Spleen (tissue), 11 donors: ENCODE measurements around the gene PAK1. TPM values are rescaled to one million over a fixed set of nuclear protein-coding genes. Genes with fewer than 3 reads are reported as not detected.
"Not testable (repeated sequence)": the region's sequence is repeated elsewhere in the genome, so short reads cannot be mapped to it uniquely, and the experiment has no call there.

ENCODE experiments used
- DNase-seq: peaks from one replicate; pipeline ENCODE4 v3.0.0-alpha.2; 2020
- H3K27ac ChIP-seq, 8 donors: fragments of 200-600 bp; sonication (generic) in 7 of 8; 1 replicate in 4 of 8; 2 replicates in 4 of 8; pipeline versions ENCODE4 v1.5.0 to v1.8.0; 2016 to 2021; ENCODE audit warnings: inconsistent platforms in 4 of 8, mild to moderate bottlenecking in 4 of 8, moderate library complexity in 1 of 8
- H3K27me3 ChIP-seq, 7 donors: fragments of 200-600 bp; sonication (generic) in 6 of 7; replicated peaks in 1 of 7; 1 replicate in 4 of 7; 2 replicates in 3 of 7; pipeline versions ENCODE4 v1.5.0 to v1.8.0; 2016 to 2021; ENCODE audit warnings: inconsistent platforms in 3 of 7, mild to moderate bottlenecking in 1 of 7
- H3K36me3 ChIP-seq, 6 donors: fragments of 200-600 bp; sonication (generic) in 5 of 6; 1 replicate in 4 of 6; 2 replicates in 2 of 6; pipeline versions ENCODE4 v1.5.0 to v1.8.0; 2016 to 2021; ENCODE audit warnings: inconsistent platforms in 2 of 6
- H3K4me1 ChIP-seq, 6 donors: fragments of 200-600 bp; sonication (generic) in 5 of 6; 1 replicate in 3 of 6; 2 replicates in 3 of 6; pipeline versions ENCODE4 v1.5.0 to v1.8.0; 2016 to 2021; ENCODE audit warnings: inconsistent platforms in 3 of 6
- H3K4me3 ChIP-seq, 8 donors: fragments of 200-600 bp; sonication (generic) in 7 of 8; 1 replicate in 4 of 8; 2 replicates in 4 of 8; pipeline versions ENCODE4 v1.5.0 to v1.8.0; 2016 to 2021; ENCODE audit warnings: inconsistent platforms in 4 of 8, mild to moderate bottlenecking in 4 of 8, moderate library complexity in 2 of 8
- H3K9me3 ChIP-seq, 8 donors: fragments of 200-600 bp; sonication (generic) in 7 of 8; 1 replicate in 4 of 8; 2 replicates in 4 of 8; pipeline versions ENCODE4 v1.5.0 to v1.8.0; 2016 to 2021; ENCODE audit warnings: inconsistent platforms in 4 of 8
- CTCF ChIP-seq, 11 experiments: fragments of 200-600 bp in 7 of 11; fragments of 450-650 bp in 4 of 11; sonication (generic) in 4 of 11; IDR thresholded peaks in 8 of 11; conservative IDR thresholded peaks in 3 of 11; 1 replicate in 7 of 11; 2 replicates in 4 of 11; pipeline versions ENCODE4 v1.4.0 to v1.8.0; 2016 to 2021; ENCODE audit warnings: antibody characterized with exemption in 11 of 11, inconsistent platforms in 4 of 11, mild to moderate bottlenecking in 1 of 11
- POLR2A ChIP-seq, 3 donors: fragments of 450-650 bp; IDR thresholded peaks; one replicate each; pipeline ENCODE4 v1.5.1; 2017; ENCODE audit warnings: antibody characterized with exemption in 3 of 3, mild to moderate bottlenecking in 1 of 3
- POLR2AphosphoS5 ChIP-seq, 3 donors: sonication (generic); formaldehyde crosslinking; IDR thresholded peaks; one replicate each; pipeline ENCODE4 v1.5.1; 2017; ENCODE audit warnings: antibody characterized with exemption in 3 of 3
- WGBS, 5 donors: extraction: QIAGEN DNeasy Blood & Tissue Kit in 3 of 5; methylation state at CpG; one replicate each; pipeline versions ENCODE4 v1.1.5 to v1.1.7; 2013 to 2018; 5-methylcytosine and 5-hydroxymethylcytosine counted together
- intact Hi-C: fragments of 100-400 bp; cut with DNase I; formaldehyde crosslinking; loops from one replicate; pipeline ENCODE4 v1.15.0; 2023; ENCODE audit warnings: low total_unique reads
- polyA plus RNA-seq, 3 donors: library from polyadenylated mRNA; stranded (reverse); fragments of 200-250 nt; gene quantifications; one replicate each; pipeline ENCODE4 v1.2.1, GENCODE V29; 2013
- total RNA-seq, 7 donors: library from RNA; depleted of rRNA in 3 of 7; stranded (reverse); fragments of >200 nt in 3 of 7; fragmentation: NEBNext Ultra II Directional in 4 of 7; extraction: Animal tissue kit (Norgen Biotek cat#: 25700) in 4 of 7; gene quantifications; one replicate each; pipeline versions ENCODE4 v1.1.0 to v1.2.1, GENCODE V29; 2016 to 2021
- donor health status: healthy with polysubstance abuse.
- donor health status: DM: no; HTN: no; CAD: no; lungs with moderate emphysema.
- donor health status: DM: no; HTN: no; CAD: no.
- donor health status: Bipolar disorder and iron deficiency.
- donor health status: healthy.
- donor health status: DM: no; HTN: no; CAD: no.
- donor health status: DM: yes; HTN: yes; CAD: no.

The PAK1 gene
- total and polyA plus RNA-seq, 10 donors = 9.3 to 76.5 (median 37.5) TPM

- Histone ChIP-seq H3K4me1 (peaks cover 0 to 18% (median 14%) of the 10 kb centered on the region in 6 donors), H3K27ac (no peak overlapping the region), H3K9me3 (no peaks in the 10 kb centered on the region), H3K27me3 (peaks cover 0 to 14% (median 0%) of the 10 kb centered on the region in 7 donors), H3K36me3 (no peaks in the 10 kb centered on the region), H3K4me3 (no peak overlapping the region)
- TF ChIP-seq POLR2A (IDR thresholded peaks at IDR 0.05) (no peak), CTCF (IDR thresholded peaks at IDR 0.05 in 8 of 11, conservative IDR thresholded peaks at IDR 0.05 in 3 of 11) (no peak), POLR2AphosphoS5 (IDR thresholded peaks at IDR 0.05) (no peak)
- intact Hi-C loops = no loop called here
- WGBS, 5 donors = 47 to 71% (median 54%) methylated on average over 1 of the region's 1 CpG
- DNase-seq = no peak
These were observed 23.5 kb upstream of the PAK1 start for GRCh38 chr11:77497368-77497767.

- WGBS, 5 donors = 89 to 100% (median 95%) methylated on average over 1 of the region's 1 CpG
- TF ChIP-seq CTCF (IDR thresholded peaks at IDR 0.05 in 8 of 11, conservative IDR thresholded peaks at IDR 0.05 in 3 of 11) (no peak), POLR2AphosphoS5 (IDR thresholded peaks at IDR 0.05) (no peak), POLR2A (IDR thresholded peaks at IDR 0.05) (no peak)
These were observed 21.6 kb upstream of the PAK1 start for GRCh38 chr11:77495526-77495925.

GRCh38 chr11:77490035-77490434 is 16.1 kb upstream of the PAK1 start:
- H3K27me3 ChIP-seq, intact Hi-C loops, H3K9me3 ChIP-seq, H3K27ac ChIP-seq, H3K4me3 ChIP-seq, H3K4me1 ChIP-seq, H3K36me3 ChIP-seq, DNase-seq: not testable (repeated sequence)
- WGBS, 5 donors = 93 to 96% (median 93%) methylated on average over 12 to 23 of the region's 28 CpGs; no CpG with 5 or more reads in 1 of the 5 donors

More at GRCh38 chr11:77495526-77495925, 21.6 kb upstream of the PAK1 start:
- Histone ChIP-seq H3K4me1 (no peaks in the 10 kb centered on the region), H3K9me3 (no peaks in the 10 kb centered on the region), H3K27ac (no peak overlapping the region), H3K36me3 (no peaks in the 10 kb centered on the region), H3K27me3 (peaks cover 0 to 14% (median 0%) of the 10 kb centered on the region in 7 donors), H3K4me3 (no peak overlapping the region)
- intact Hi-C loops = no loop called here
- DNase-seq = no peak

GRCh38 chr11:77487790-77488189 is 13.9 kb upstream of the PAK1 start:
- Histone ChIP-seq H3K9me3 (no peaks in the 10 kb centered on the region), H3K27me3 (no peaks in the 10 kb centered on the region), H3K4me1 (no peaks in the 10 kb centered on the region), H3K36me3 (no peaks in the 10 kb centered on the region), H3K4me3 (no peak overlapping the region), H3K27ac (no peak overlapping the region)
- intact Hi-C loops = no loop called here
- TF ChIP-seq CTCF (IDR thresholded peaks at IDR 0.05 in 8 of 11, conservative IDR thresholded peaks at IDR 0.05 in 3 of 11) (no peak), POLR2A (IDR thresholded peaks at IDR 0.05) (no peak), POLR2AphosphoS5 (IDR thresholded peaks at IDR 0.05) (no peak)
- no peak for DNase-seq
- 88 to 100% (median 96%) methylated on average over 1 to 2 of the region's 2 CpGs for WGBS, 5 donors
